H9 (cell line): Measurements from ENCODE around the gene CEP55. TPM values are rescaled to one million over a fixed set of nuclear protein-coding genes. Genes with fewer than 3 reads are reported as not detected.

Source experiments
- DNase-seq: peaks from one replicate; pipeline ENCODE4 v3.0.0-alpha.2; 2017
- H2AFZ ChIP-seq: one replicate; pipeline ENCODE4 v1.6.1; 2013; ENCODE audit warnings: mild to moderate bottlenecking, low read length, control low read depth, moderate library complexity
- H2AK5ac ChIP-seq: 2 replicates; pipeline ENCODE4 v1.6.1; 2013; ENCODE audit warnings: low read length, control low read depth, mixed read lengths; ENCODE audit not compliant: insufficient read length
- H2BK120ac ChIP-seq: one replicate; pipeline ENCODE4 v1.6.1; 2013; ENCODE audit warnings: low read depth, mild to moderate bottlenecking, low read length, control low read depth, inconsistent platforms; ENCODE audit not compliant: poor library complexity, severe bottlenecking
- H2BK12ac ChIP-seq: 2 replicates; pipeline ENCODE4 v1.6.1; 2013; ENCODE audit warnings: low read length, control low read depth, mixed read lengths, low read depth; ENCODE audit not compliant: insufficient read length
- H2BK15ac ChIP-seq: 2 replicates; pipeline ENCODE4 v1.6.1; 2013; ENCODE audit warnings: low read depth, low read length, control low read depth
- H2BK20ac ChIP-seq: one replicate; pipeline ENCODE4 v1.6.1; 2013; ENCODE audit warnings: low read depth, mild to moderate bottlenecking, low read length, control low read depth, inconsistent platforms; ENCODE audit not compliant: poor library complexity, severe bottlenecking
- H2BK5ac ChIP-seq: 2 replicates; pipeline ENCODE4 v1.6.1; 2013; ENCODE audit warnings: low read length, control low read depth, mixed read lengths; ENCODE audit not compliant: insufficient read length
- H3K14ac ChIP-seq: 2 replicates; pipeline ENCODE4 v1.6.1; 2013; ENCODE audit warnings: low read length, control low read depth; ENCODE audit not compliant: insufficient read depth
- H3K18ac ChIP-seq: 2 replicates; pipeline ENCODE4 v1.6.1; 2013; ENCODE audit warnings: low read depth, mild to moderate bottlenecking, mixed read lengths, low read length, control low read depth; ENCODE audit not compliant: insufficient read length
- H3K23ac ChIP-seq: 2 replicates; pipeline ENCODE4 v1.6.1; 2013; ENCODE audit warnings: low read length, control low read depth, mixed read lengths, low read depth; ENCODE audit not compliant: insufficient read length
- H3K23me2 ChIP-seq: 2 replicates; pipeline ENCODE4 v1.6.1; 2013; ENCODE audit warnings: low read depth, mild to moderate bottlenecking, mixed read lengths, low read length, control low read depth; ENCODE audit not compliant: insufficient read length, poor library complexity, severe bottlenecking
- H3K27ac ChIP-seq: 2 replicates; pipeline ENCODE4 v1.5.1; 2013; ENCODE audit warnings: low read length, control low read depth, mixed read lengths, low read depth; ENCODE audit not compliant: insufficient read length
- H3K27me3 ChIP-seq: 2 replicates; pipeline ENCODE4 v1.6.1; 2013; ENCODE audit warnings: low read length, control low read depth, inconsistent platforms; ENCODE audit not compliant: insufficient read depth
- H3K4ac ChIP-seq: 2 replicates; pipeline ENCODE4 v1.6.1; 2013; ENCODE audit warnings: low read depth, mild to moderate bottlenecking, control low read depth, inconsistent platforms, low read length, moderate library complexity
- H3K4me1 ChIP-seq: 2 replicates; pipeline ENCODE4 v1.6.1; 2013; ENCODE audit warnings: low read length, control low read depth, inconsistent platforms; ENCODE audit not compliant: insufficient read depth
- H3K4me2 ChIP-seq: 2 replicates; pipeline ENCODE4 v1.6.1; 2013; ENCODE audit warnings: low read length, control low read depth, mixed read lengths; ENCODE audit not compliant: insufficient read length, insufficient read depth
- H3K56ac ChIP-seq: 2 replicates; pipeline ENCODE4 v1.6.1; 2013; ENCODE audit warnings: low read depth, mild to moderate bottlenecking, mixed read lengths, low read length, control low read depth; ENCODE audit not compliant: insufficient read length
- H3K79me1 ChIP-seq: 2 replicates; pipeline ENCODE4 v1.6.1; 2013; ENCODE audit warnings: low read depth, mild to moderate bottlenecking, moderate library complexity, low read length, control low read depth, inconsistent platforms; ENCODE audit not compliant: insufficient read depth, poor library complexity, severe bottlenecking
- H3K79me2 ChIP-seq: 2 replicates; pipeline ENCODE4 v1.6.1; 2013; ENCODE audit warnings: low read length, control low read depth, inconsistent platforms; ENCODE audit not compliant: insufficient read depth
- H3K9ac ChIP-seq: 2 replicates; pipeline ENCODE4 v1.6.1; 2013; ENCODE audit warnings: low read length, control low read depth, mixed read lengths; ENCODE audit not compliant: insufficient read length; ENCODE audit errors: extremely low read depth
- H3K9me3 ChIP-seq: one replicate; pipeline ENCODE4 v1.6.1; 2013; ENCODE audit warnings: low read depth, low read length, inconsistent platforms; ENCODE audit not compliant: control insufficient read depth
- H3T11ph ChIP-seq: one replicate; pipeline ENCODE4 v1.6.1; 2013; ENCODE audit warnings: mild to moderate bottlenecking, low read length, control low read depth, inconsistent platforms
- H4K20me1 ChIP-seq: one replicate; pipeline ENCODE4 v1.6.1; 2013; ENCODE audit not compliant: control insufficient read depth, insufficient read length, insufficient read depth
- H4K5ac ChIP-seq: 2 replicates; pipeline ENCODE4 v1.6.1; 2013; ENCODE audit warnings: low read depth, mild to moderate bottlenecking, mixed read lengths, low read length, control low read depth; ENCODE audit not compliant: insufficient read length
- H4K8ac ChIP-seq: replicated peaks from 2 replicates; pipeline ENCODE4 v1.6.1; 2013; ENCODE audit warnings: low read length, control low read depth, mixed read lengths, low read depth; ENCODE audit not compliant: insufficient read length
- H4K91ac ChIP-seq: 2 replicates; pipeline ENCODE4 v1.6.1; 2013; ENCODE audit warnings: low read depth, mild to moderate bottlenecking, moderate library complexity, mixed read lengths, low read length, control low read depth; ENCODE audit not compliant: insufficient read length
- H3K27ac Mint-ChIP-seq, 3 experiments: 2 replicates in 2 of 3; 3 replicates in 1 of 3; pipeline ENCODE4 v1.8.0; 2020 to 2021; ENCODE audit warnings: mixed read lengths in 3 of 3, mild to moderate bottlenecking in 1 of 3, moderate library complexity in 1 of 3
- H3K27me3 Mint-ChIP-seq: 2 replicates; pipeline ENCODE4 v1.8.0; 2021; ENCODE audit warnings: low read depth, mild to moderate bottlenecking, moderate library complexity, mixed read lengths
- H3K36me3 Mint-ChIP-seq, 3 experiments: 2 replicates in 2 of 3; 3 replicates in 1 of 3; pipeline ENCODE4 v1.8.0; 2020 to 2021; ENCODE audit warnings: low read depth in 3 of 3, mixed read lengths in 3 of 3; ENCODE audit not compliant: insufficient read depth in 1 of 3
- H3K4me1 Mint-ChIP-seq, 2 experiments: 2 replicates each; pipeline ENCODE4 v1.8.0; 2020; ENCODE audit warnings: mixed read lengths in 2 of 2
- H3K4me3 Mint-ChIP-seq, 2 experiments: 2 replicates in 1 of 2; 3 replicates in 1 of 2; pipeline ENCODE4 v1.8.0; 2020 to 2021; ENCODE audit warnings: mild to moderate bottlenecking in 2 of 2, mixed read lengths in 2 of 2, moderate library complexity in 1 of 2
- H3K9me3 Mint-ChIP-seq, 2 experiments: 2 replicates in 1 of 2; 3 replicates in 1 of 2; pipeline ENCODE4 v1.8.0; 2020; ENCODE audit warnings: mild to moderate bottlenecking in 2 of 2, mixed read lengths in 2 of 2, moderate library complexity in 1 of 2
- CTCF ChIP-seq: fragments of 200-600 bp; sonication (generic); conservative IDR thresholded peaks from 3 replicates; pipeline ENCODE4 v1.8.0; 2021; ENCODE audit warnings: antibody characterized with exemption, mild to moderate bottlenecking
- WGBS: extraction: QIAGEN DNeasy Blood & Tissue Kit; methylation state at CpG from one replicate; pipeline ENCODE4 v1.1.7; 2013; ENCODE audit warnings: missing lambda C conversion rate, low lambda C conversion rate, mixed read lengths; ENCODE audit not compliant: insufficient read length; ENCODE audit errors: extremely low coverage; 5-methylcytosine and 5-hydroxymethylcytosine counted together
- total RNA-seq: library from RNA; stranded (reverse); gene quantifications from 2 replicates; pipeline ENCODE4 v1.2.1, GENCODE V29; 2021

Gene CEP55
- total RNA-seq, 1 experiment from 2014 or later: 17.8 TPM

GRCh38 chr10:93464776-93465388, 31.5 kb upstream of the CEP55 start:
- Histone ChIP-seq H3K4me1 (no peaks in the 10 kb centered on the region; the same call in 1 of the 2 replicates), H2BK15ac (no peak overlapping the region), H3K9ac (no peak overlapping the region), H4K91ac (no peak overlapping the region), H3K4ac (no peak overlapping the region), H4K5ac (no peak overlapping the region), H2AFZ (no peak overlapping the region), H3K27me3 (no peaks in the 10 kb centered on the region), H2BK120ac (no peak overlapping the region), H2AK5ac (no peak overlapping the region), H3K79me1 (no peaks in the 10 kb centered on the region), H3K14ac (no peak overlapping the region), H4K8ac (no peak overlapping the region), H3K79me2 (no peaks in the 10 kb centered on the region), H3K56ac (no peak overlapping the region), H3K27ac (no peak overlapping the region), H3T11ph (no peak overlapping the region), H3K9me3 (no peaks in the 10 kb centered on the region), H2BK5ac (no peak overlapping the region), H3K23me2 (no peaks in the 10 kb centered on the region), H3K23ac (no peak overlapping the region), H4K20me1 (no peaks in the 10 kb centered on the region), H2BK20ac (no peak overlapping the region), H3K18ac (no peak overlapping the region), H3K4me2 (no peak overlapping the region), H2BK12ac (no peak overlapping the region)
- Mint-ChIP-seq H3K27ac (no peak overlapping the region), H3K9me3 (no peaks in the 10 kb centered on the region; a peak in 1 of 5 replicates), H3K27me3 (no peaks in the 10 kb centered on the region), H3K4me1 (peaks cover 12 to 13% of the 10 kb centered on the region in 2 experiments), H3K4me3 (no peak overlapping the region), H3K36me3 (no peaks in the 10 kb centered on the region)
- no peak for DNase-seq
- whole genome bisulfite sequencing: no CpG with 5 or more reads among the region's 5 CpGs
- TF ChIP-seq CTCF: no peak
